ENCODE results near the gene UFSP1.
"Not testable (repeated sequence)": the region's sequence is repeated elsewhere in the genome, so short reads cannot be mapped to it uniquely, and the experiment has no call there.

UFSP1 gene

GRCh38 chr7:100859856-100860255, 29.7 kb downstream of the UFSP1 start:
- DNase-seq (ENCODE audit: low read depth) = no peak

- DNase-seq (ENCODE audit: low read depth) = no peak
These were observed 32.6 kb downstream of the UFSP1 start for GRCh38 chr7:100856871-100857282.

GRCh38 chr7:100855515-100855914, 34.0 kb downstream of the UFSP1 start:
- DNase-seq (ENCODE audit: low read depth) = no peak

- not testable (repeated sequence) for DNase-seq (ENCODE audit: low read depth)
These were observed 34.6 kb downstream of the UFSP1 start for GRCh38 chr7:100854899-100855298.

GRCh38 chr7:100854146-100854895, 35.2 kb downstream of the UFSP1 start:
- DNase-seq (ENCODE audit: low read depth) = no peak

GRCh38 chr7:100852048-100852872, 37.3 kb downstream of the UFSP1 start, which contains the start of gene SLC12A9:
Gene SLC12A9 (plus strand): TSS chr7:100852713. CDS start chr7:100854198, 1,485 bp downstream.
- peak; percentile 77 for DNase-seq (ENCODE audit: low read depth)

GRCh38 chr7:100847360-100847759, 42.2 kb downstream of the UFSP1 start:
- DNase-seq (ENCODE audit: low read depth) = no peak

- no peak for DNase-seq (ENCODE audit: low read depth)
These were observed 48.9 kb downstream of the UFSP1 start for GRCh38 chr7:100840470-100841100.

- DNase-seq (ENCODE audit: low read depth) = no peak
These were observed 50.2 kb downstream of the UFSP1 start for GRCh38 chr7:100839361-100839760.

Data from stimulated activated CD4-positive, alpha-beta T cell treated with anti-CD3 and anti-CD28 coated beads, Interleukin-2, amount 100 ng/mL, for 4 hours (primary cell).